HG03025 (cell line): ENCODE data around the gene OR2H1.

Experiments used
- ATAC-seq: cut with Tn5 transposase; IDR thresholded peaks from one replicate; pipeline ENCODE4 v1.9.1; 2021; ENCODE audit warnings: mild to moderate bottlenecking, moderate library complexity; ENCODE audit not compliant: unreplicated experiment, low FRiP score

Gene OR2H1

DNA sequence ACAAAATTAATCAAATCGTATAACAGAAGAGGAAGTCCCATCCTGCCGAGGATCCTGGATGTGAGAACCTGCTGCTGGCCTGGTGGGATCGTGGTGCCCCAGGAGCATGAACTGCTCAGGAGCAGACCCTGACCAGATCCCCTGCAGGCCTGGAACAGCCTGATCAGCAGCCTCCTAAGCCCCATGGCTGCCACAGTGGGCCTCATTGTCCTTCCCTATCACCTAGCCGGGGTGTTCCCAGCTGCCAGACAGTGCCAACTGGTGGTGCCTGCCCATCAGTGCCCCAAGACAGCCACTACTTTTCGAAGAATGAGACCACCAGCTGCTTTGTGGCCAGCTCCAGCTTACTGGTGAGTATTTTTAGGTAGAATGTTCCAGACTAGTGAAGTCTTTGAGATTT lies 50.4 kb downstream of the OR2H1 start:
- ATAC-seq: no peak

DNA sequence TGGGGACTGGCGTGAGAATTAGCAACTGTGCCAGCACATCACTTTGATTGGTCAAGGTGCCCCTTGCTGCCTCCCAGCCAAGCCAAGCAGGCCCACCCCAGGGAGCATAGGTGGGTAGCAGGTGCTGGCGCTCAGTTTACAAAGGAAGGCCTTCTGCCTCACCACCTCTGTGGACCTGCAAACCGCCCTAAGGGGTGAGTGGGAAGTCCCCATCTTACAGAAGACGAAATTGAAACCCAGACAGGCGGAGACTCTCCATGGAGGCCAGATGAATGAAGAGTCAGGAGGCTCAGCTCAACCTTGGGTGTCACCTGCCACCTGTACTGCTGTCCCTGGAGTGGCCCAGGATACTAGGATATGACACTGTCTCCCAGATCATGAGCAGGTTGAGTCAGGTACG lies 52.3 kb downstream of the OR2H1 start:
- peak; percentile 74 for ATAC-seq

DNA sequence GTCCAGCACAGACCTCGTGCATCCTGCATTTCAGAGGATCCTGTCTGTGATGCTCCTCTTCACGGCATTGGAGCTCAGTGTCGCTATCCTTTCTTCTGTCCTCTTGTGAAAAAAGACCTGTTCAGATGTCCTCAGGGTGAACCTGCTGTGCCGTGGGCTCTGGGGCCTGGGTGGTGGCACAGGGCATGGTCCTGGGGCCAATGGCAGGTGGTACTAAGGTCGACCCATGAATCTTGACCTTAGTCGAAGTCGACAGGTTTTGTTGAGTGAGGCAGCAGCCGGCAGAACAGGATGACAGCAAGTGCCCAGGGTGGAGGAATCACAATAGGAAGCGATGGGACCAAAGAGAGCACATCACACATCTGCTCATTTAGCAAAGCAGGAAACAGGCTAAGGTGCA lies 52.8 kb downstream of the OR2H1 start:
- ATAC-seq: no peak

DNA sequence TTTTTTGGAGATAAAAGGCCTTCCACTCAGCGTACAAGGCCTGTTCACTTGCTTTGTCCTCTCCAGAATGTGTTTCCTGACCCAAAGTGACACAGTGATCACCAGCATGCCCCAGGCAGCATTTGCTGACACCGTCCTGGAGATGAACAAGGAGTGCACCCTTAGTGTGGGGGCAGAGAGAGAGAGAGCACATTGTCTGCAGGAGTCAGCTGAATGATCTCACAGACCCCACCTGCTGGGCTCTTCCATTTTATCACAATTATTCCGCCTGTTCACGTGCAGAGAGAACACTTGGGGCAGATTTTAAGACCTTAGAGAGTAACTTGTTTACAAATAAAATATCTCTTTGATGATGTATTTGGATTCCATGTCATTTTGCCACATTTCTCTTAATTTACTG lies 53.2 kb downstream of the OR2H1 start:
- no peak for ATAC-seq

DNA sequence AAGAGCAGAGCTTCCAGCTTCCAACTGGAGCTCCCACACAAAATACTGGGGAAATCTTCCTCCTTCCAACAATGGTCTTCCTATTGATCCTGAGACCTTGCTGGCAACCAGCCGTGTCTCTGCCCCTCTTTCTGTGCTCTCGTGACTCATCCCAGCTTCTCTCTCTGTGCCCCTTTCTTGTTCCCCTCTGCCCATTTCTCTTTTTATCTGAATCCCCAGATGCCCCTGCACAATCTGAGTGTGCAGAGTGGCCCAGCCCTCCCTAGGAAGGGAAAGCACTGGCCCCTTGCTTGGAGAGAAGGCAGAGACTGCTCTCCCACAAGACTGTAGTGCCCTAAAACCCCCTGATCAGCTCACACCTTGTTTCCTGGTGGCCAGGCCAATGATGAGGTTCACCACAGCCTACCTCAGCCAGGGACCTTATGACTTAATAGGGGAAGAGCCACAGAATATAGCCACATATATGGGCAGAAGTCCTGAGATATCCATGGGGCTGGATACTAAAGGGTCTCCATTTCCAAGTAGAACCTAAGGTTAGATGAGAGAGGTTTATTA lies 53.9 kb downstream of the OR2H1 start:
- ATAC-seq: no peak
